Smooth muscle cell (in vitro differentiated cells): ENCODE data around the gene NDST4. TPM values are rescaled to one million over a fixed set of nuclear protein-coding genes. Genes with fewer than 3 reads are reported as not detected.

Experiments
- DNase-seq: peaks from one replicate; lab custom pipeline; 2025; ENCODE audit not compliant: unreplicated experiment; lab: John Stamatoyannopoulos, UW
- H2AFZ ChIP-seq: fragments of 200-600 bp; sonication (generic); 2 replicates; pipeline ENCODE4 v1.6.0; 2016; ENCODE audit warnings: antibody characterized with exemption, low read depth, mild to moderate bottlenecking
- H3F3A ChIP-seq: fragments of 200-600 bp; sonication (generic); 2 replicates; pipeline ENCODE4 v1.6.0; 2017; ENCODE audit warnings: antibody characterized with exemption, low read depth
- H3K27ac ChIP-seq: fragments of 200-600 bp; sonication (generic); 2 replicates; pipeline ENCODE4 v1.5.1; 2016; ENCODE audit warnings: low read depth, mild to moderate bottlenecking
- H3K27me3 ChIP-seq: fragments of 200-600 bp; sonication (generic); 2 replicates; pipeline ENCODE4 v1.6.1; 2016; ENCODE audit warnings: low read depth, mild to moderate bottlenecking
- H3K36me3 ChIP-seq: fragments of 200-600 bp; sonication (generic); 2 replicates; pipeline ENCODE4 v1.5.1; 2016; ENCODE audit warnings: low read depth
- H3K4me1 ChIP-seq: fragments of 200-600 bp; sonication (generic); 2 replicates; pipeline ENCODE4 v1.5.1; 2016; ENCODE audit warnings: low read depth
- H3K4me2 ChIP-seq: fragments of 200-600 bp; sonication (generic); 2 replicates; pipeline ENCODE4 v1.6.0; 2016; ENCODE audit warnings: mild to moderate bottlenecking
- H3K4me3 ChIP-seq: fragments of 200-600 bp; sonication (generic); 2 replicates; pipeline ENCODE4 v1.5.1; 2016; ENCODE audit warnings: mild to moderate bottlenecking
- H3K79me2 ChIP-seq: fragments of 200-600 bp; sonication (generic); 2 replicates; pipeline ENCODE4 v1.6.0; 2016; ENCODE audit warnings: low read depth, mild to moderate bottlenecking
- H3K9ac ChIP-seq: fragments of 200-600 bp; sonication (generic); 2 replicates; pipeline ENCODE4 v1.6.0; 2016; ENCODE audit warnings: low read depth
- H3K9me3 ChIP-seq: fragments of 200-600 bp; sonication (generic); replicated peaks from 2 replicates; pipeline ENCODE4 v1.5.1; 2016; ENCODE audit warnings: low read depth
- H4K20me1 ChIP-seq: fragments of 200-600 bp; sonication (generic); 2 replicates; pipeline ENCODE4 v1.6.0; 2016; ENCODE audit warnings: low read depth
- WGBS: methylation state at CpG from one replicate; pipeline ENCODE4 v1.1.7; 2016; ENCODE audit warnings: low lambda C conversion rate; 5-methylcytosine and 5-hydroxymethylcytosine counted together
- polyA plus RNA-seq: library from polyadenylated mRNA; unstranded; fragments of >200 nt; fragmentation: Nextera tagmentation; extraction: Ambion mirVana; gene quantifications from 2 replicates; pipeline ENCODE4 v1.2.1, GENCODE V29; 2016
- total RNA-seq: library from RNA; depleted of rRNA; stranded (reverse); fragments of >200 nt; gene quantifications from 2 replicates; pipeline ENCODE4 v1.2.3, GENCODE V29; 2014
- TF ChIP-seq, protein P1 (sequence below): fragments of 200-600 bp; sonication (generic); IDR thresholded peaks from 2 replicates; pipeline ENCODE4 v1.5.1; 2017; ENCODE audit warnings: borderline replicate concordance, mild to moderate bottlenecking, antibody characterized with exemption; ENCODE audit not compliant: insufficient read depth, poor library complexity, severe bottlenecking

Gene NDST4
- total and polyA plus RNA-seq, 2 experiments from 2014 or later, result not detected

DNA sequence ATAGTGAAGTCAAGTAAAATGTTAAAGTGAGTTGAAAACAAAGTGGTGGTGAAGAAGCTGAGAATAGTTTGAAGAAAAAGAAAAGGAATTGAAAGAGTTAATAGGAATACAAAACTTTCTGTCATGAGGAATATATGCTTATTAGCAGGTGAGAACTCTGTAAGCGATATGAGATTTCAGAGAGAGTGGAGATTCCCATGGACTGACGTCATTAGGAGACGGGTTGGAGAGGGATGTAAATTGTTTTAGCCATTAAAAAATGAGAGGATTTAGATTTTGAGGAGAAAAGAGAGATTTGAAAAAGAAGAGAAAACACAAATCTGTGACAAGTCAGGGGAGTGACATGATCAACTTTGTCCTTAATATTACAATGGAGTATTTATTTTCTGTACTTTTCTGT lies 11.7 kb downstream of the NDST4 start:
- no peak overlapping the region for H2AFZ ChIP-seq
- H3K9me3 ChIP-seq, result no peaks in the 10 kb centered on the region
- no peak for DNase-seq
- H4K20me1 ChIP-seq, result no peaks in the 10 kb centered on the region
- no peaks in the 10 kb centered on the region for H3K4me1 ChIP-seq
- no peak overlapping the region for H3K4me2 ChIP-seq
- H3K27me3 ChIP-seq, result no peaks in the 10 kb centered on the region
- no peaks in the 10 kb centered on the region for H3K36me3 ChIP-seq
- no peaks in the 10 kb centered on the region for H3F3A ChIP-seq
- H3K9ac ChIP-seq, result no peak overlapping the region
- H3K79me2 ChIP-seq, result no peaks in the 10 kb centered on the region
- H3K27ac ChIP-seq, result no peak overlapping the region
- TF ChIP-seq, protein P1, sequence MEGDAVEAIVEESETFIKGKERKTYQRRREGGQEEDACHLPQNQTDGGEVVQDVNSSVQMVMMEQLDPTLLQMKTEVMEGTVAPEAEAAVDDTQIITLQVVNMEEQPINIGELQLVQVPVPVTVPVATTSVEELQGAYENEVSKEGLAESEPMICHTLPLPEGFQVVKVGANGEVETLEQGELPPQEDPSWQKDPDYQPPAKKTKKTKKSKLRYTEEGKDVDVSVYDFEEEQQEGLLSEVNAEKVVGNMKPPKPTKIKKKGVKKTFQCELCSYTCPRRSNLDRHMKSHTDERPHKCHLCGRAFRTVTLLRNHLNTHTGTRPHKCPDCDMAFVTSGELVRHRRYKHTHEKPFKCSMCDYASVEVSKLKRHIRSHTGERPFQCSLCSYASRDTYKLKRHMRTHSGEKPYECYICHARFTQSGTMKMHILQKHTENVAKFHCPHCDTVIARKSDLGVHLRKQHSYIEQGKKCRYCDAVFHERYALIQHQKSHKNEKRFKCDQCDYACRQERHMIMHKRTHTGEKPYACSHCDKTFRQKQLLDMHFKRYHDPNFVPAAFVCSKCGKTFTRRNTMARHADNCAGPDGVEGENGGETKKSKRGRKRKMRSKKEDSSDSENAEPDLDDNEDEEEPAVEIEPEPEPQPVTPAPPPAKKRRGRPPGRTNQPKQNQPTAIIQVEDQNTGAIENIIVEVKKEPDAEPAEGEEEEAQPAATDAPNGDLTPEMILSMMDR, result no peak
- 77% methylated on average over 3 of the region's 3 CpGs for WGBS
- H3K4me3 ChIP-seq, result no peak overlapping the region

DNA sequence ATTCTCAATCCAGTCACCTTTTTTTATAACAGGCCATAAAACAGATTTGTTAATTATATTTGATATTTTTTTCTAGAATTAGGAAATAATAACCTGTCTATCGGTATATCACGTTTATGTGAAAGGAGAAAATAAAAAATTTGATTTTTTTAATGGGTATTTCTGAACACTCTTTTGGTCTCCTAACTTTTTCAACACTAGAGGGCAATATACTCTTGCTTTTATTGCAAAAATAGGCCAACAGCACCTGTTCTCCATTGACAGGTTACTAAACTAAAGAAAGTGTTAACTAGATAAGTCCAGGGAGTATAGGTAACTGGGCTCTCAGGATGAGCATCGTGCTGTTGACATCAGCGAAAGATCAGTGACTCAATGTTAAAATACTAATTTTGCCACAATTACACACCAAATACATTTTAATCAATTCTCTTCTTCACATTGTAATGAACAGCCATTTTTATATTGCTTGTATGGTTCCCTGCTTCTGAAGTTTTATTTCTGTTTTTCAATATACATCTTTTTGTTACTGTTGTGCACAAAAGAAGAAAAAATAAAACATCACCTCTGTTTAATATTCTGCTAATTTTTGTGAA lies 22.8 kb downstream of the NDST4 start:
- Histone ChIP-seq H3F3A (no peaks in the 10 kb centered on the region), H3K79me2 (no peaks in the 10 kb centered on the region), H2AFZ (no peak overlapping the region), H3K9me3 (no peaks in the 10 kb centered on the region), H4K20me1 (no peaks in the 10 kb centered on the region), H3K4me2 (no peak overlapping the region), H3K9ac (no peak overlapping the region), H3K4me1 (no peaks in the 10 kb centered on the region), H3K27ac (no peak overlapping the region), H3K4me3 (no peak overlapping the region), H3K27me3 (no peaks in the 10 kb centered on the region), H3K36me3 (no peaks in the 10 kb centered on the region)
- WGBS, result 10% methylated on average over 4 of the region's 4 CpGs
- DNase-seq, result no peak
- TF ChIP-seq, protein P1, result peak; percentile 79

DNA sequence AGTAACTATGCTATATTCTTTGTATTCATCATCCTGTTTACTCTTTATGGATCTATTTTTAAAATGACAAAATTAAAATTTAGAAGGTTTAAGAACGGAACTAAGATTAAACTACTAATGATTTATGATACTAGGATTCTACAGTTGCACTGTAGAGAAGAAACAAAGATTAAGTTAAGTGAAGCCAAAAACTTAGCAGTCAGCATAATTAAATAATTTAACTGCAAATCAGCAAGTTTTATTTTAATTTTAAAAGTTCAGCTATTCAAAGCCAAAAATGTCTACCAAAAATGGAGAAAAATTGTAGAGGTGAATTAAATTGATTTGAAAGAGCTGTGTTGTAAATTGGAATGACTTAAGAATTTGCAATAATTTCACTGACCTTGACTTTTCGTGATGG lies 30.8 kb downstream of the NDST4 start:
- Histone ChIP-seq H2AFZ (no peak overlapping the region), H3K4me3 (no peak overlapping the region), H3K9me3 (no peaks in the 10 kb centered on the region), H4K20me1 (no peaks in the 10 kb centered on the region), H3K27ac (no peak overlapping the region), H3K9ac (no peak overlapping the region), H3K4me2 (no peak overlapping the region), H3K27me3 (no peaks in the 10 kb centered on the region), H3F3A (no peaks in the 10 kb centered on the region), H3K79me2 (no peaks in the 10 kb centered on the region), H3K4me1 (no peaks in the 10 kb centered on the region), H3K36me3 (no peaks in the 10 kb centered on the region)
- 87% methylated on average over 2 of the region's 2 CpGs for WGBS
- TF ChIP-seq, protein P1, result no peak
- no peak for DNase-seq

DNA sequence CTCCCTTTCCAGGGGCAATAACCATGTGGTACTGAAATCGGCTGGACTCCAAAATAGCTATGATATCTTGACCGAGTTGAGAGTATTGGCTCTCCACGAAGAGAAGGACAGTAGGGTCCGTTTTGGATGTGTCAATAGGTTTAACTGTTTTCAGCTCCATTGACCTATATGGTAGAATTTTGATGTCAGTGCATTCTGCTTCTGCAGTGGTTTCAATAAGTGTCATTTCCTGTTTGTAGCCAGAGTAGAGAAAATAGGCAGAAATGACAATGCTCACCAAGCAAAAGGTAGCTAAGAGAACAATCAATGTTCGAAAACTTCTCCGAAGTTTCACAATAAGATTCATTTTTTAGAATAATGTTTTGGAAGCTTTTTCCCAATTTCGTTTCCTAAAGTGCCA lies 36.7 kb downstream of the NDST4 start:
- Histone ChIP-seq H3K9ac (no peak overlapping the region), H3K27me3 (no peaks in the 10 kb centered on the region), H2AFZ (no peak overlapping the region), H3K36me3 (no peaks in the 10 kb centered on the region), H3K27ac (no peak overlapping the region), H3K4me2 (no peak overlapping the region), H3K79me2 (no peaks in the 10 kb centered on the region), H3K9me3 (no peaks in the 10 kb centered on the region), H3F3A (no peaks in the 10 kb centered on the region), H3K4me1 (no peaks in the 10 kb centered on the region), H4K20me1 (no peaks in the 10 kb centered on the region), H3K4me3 (no peak overlapping the region)
- TF ChIP-seq, protein P1, result no peak
- WGBS, result 89% methylated on average over 7 of the region's 7 CpGs
- DNase-seq, result no peak
